Stimulated activated CD8-positive, alpha-beta memory T cell treated with anti-CD3 and anti-CD28 coated beads, Interleukin-4, amount 100 ng/mL, for 24 hours (primary cell): ENCODE data around the gene AGXT2.
"Not testable (repeated sequence)": the region's sequence is repeated elsewhere in the genome, so short reads cannot be mapped to it uniquely, and the experiment has no call there.

Experiments
- DNase-seq: peaks from one replicate; pipeline ENCODE4 v3.0.0-alpha.2; 2020; ENCODE audit warnings: low read depth

The AGXT2 gene

DNA sequence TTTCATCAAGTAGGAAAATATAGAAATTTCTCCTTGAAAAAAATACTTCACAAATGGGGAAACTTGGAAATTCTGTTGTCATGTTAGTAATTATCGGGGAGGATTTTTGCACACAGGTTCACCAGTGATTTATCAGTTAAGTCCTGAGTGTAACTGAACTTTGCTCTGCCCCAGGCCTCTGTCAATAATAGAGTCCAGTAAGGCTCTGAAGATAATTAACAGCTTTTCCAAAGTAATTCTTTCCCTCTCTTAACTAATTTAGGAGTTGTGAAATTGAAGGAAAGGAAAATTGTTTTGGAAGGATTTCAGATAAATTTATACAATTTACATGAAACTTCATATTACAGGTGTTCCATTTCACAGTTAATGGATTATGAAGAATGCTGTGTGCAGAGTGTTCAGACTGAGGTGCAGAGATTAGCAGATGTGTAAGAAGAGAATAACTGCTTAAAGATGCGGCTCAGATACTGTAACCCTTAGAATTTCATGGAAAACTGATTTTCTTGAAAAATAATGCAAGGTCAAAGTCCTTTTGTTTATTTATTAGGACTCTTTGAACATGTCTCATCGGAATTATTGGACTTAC is 2.9 kb upstream of the AGXT2 start:
- DNase-seq: no peak

DNA sequence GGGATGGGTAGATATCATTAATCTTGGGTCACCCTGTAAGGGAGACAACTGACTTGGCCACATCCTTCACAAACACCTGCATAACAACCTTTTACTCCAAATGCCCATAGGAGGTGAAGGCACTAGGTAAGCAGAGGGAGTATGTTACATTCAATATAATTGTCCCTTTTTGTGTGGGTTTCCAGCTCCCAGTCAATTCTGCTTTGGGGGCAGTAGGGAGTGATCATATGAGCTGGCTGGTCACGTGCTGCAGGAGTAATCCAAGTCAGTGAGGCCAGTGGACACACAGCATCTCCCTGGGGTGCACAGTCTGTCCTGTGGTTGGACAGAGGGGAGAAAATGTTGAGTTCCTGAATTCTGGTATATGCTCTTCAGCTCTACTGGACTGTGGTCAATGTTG is 1.2 kb upstream of the AGXT2 start:
- no peak for DNase-seq

DNA sequence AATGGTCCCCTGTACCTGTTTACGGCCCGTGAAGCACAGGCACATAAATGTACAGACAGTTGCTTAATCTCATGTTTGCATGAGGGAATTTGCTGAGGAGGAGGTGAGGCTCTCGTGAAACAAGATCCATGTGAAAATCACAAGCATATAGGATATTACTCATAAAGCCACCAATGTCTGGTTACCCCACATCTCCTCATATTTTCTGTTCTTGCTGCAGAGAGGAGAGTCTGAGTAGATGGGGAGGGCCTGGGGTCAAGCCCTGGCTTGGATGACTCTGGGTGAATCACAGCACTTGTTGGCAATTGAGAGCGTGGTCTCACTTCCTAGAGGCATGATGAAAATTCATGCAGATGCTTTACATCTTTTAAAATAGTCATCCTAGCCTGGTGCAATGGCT is 975 bp downstream of the AGXT2 start:
- DNase-seq: no peak

DNA sequence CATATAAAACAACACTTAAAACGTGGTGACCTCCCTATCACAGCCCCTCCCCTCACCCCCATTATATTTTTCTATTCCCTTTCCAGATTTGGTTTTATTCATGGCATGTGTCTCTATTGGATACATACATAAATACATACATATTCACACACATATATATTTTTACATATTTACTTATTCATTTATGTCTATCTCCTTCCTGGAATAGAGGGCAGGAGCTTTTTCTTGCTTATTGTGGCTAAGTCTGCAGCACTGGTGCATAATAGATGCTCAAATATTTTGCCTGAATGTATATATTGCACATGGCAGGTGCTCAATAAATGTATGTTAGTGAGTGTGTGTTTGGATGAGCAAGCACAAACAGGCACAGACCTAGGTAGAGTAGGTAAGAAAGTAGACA is 2.5 kb downstream of the AGXT2 start:
- DNase-seq: no peak

DNA sequence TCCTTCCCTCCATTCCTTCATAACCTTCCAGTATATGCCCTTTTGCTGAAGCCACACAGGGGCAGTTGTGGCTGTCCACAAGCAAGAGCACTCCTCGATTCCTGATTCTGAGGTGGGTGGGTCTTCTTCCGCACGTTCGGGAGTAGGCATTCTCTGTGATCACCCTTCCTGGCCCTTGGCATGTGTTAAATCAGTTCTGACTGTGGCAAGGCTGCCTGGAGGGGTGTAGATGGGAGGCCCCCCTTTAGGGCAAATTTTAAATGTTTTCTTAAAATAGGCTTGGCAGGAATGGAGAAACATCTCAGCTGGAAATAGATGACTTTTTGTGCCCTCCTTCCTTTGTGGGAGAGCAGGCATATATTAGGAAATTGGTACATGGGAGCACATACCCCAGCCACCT is 3.1 kb downstream of the AGXT2 start:
- no peak for DNase-seq

DNA sequence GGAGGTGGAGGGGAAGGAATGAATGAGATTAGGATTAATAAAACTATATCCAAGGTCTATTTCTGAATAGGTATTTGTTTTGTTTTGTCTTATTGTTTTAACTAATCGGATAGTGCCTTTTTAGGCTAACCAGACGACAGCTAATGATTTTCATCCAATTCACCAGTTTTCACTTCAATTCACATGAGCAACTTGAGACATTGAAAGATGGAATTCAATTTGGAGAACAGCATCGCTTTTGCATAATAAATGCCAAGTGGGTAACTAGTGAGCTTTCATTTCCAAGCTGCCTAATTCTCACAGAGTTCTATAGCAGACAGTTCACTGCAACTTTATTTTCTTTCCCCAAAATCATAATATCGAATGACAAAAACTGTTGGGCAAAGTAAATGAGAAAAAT is 5.0 kb downstream of the AGXT2 start:
- DNase-seq: no peak

DNA sequence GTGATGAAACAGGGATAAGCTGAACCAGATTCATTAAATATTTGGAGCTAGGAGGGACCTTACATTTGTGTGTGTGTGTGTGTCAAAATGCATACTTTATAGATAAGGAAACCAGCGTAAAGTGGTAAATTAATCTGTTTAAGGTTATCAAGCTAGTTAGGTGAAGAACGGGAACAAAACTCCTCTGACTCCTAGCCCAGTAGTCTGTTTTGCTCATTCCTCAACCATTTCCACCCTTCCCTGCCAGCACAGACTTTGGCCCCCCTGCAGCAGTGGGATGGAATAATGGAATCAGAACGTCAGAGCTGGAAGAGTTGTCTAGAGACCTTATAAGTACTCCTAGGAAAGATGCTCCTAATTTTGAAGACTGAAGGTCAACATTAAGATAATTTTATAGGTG is 6.5 kb downstream of the AGXT2 start:
- no peak for DNase-seq

DNA sequence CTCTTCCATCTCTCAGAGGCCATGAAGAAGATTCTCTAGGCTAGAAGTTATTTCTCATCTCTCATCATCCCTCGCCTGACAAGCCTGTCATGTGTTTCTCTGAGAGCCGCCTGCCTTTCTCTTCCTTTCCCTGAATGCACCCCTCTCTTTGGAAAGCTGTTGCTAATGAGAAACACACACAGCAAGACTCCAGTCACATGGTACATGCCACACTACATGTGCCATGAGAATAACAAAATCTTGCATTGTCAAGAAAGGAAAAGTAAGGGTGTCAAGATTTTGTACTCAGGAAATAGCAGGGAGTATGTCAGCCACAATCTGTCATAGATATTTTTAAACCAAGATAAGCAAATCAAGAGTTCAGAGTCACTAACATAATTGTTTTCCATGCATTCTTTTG is 8.9 kb downstream of the AGXT2 start:
- no peak for DNase-seq

GRCh38 chr5:35036536-35036935 is 11.2 kb downstream of the AGXT2 start:
- no peak for DNase-seq

- not testable (repeated sequence) for DNase-seq
Measured at GRCh38 chr5:35035929-35036328, 11.8 kb downstream of the AGXT2 start.

DNA sequence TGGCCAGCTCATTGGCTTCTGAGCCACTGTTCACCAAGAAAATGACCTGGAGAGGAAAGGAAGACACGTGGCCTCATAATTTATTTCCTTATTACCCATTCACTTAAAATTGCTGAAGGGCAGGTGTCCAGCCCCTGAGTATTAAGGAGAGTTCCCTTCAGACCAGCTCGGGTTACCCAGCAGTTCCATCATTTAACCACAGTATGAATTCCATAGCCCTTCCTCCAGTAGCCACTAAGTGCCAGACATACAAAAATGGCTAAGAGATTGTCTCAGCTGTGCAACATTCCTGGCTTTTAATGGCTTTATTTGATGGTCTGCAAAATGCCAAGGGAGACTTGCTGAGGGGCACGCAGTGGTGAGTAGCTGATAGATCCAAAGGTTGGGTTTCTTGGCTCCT is 12.5 kb downstream of the AGXT2 start:
- no peak for DNase-seq

DNA sequence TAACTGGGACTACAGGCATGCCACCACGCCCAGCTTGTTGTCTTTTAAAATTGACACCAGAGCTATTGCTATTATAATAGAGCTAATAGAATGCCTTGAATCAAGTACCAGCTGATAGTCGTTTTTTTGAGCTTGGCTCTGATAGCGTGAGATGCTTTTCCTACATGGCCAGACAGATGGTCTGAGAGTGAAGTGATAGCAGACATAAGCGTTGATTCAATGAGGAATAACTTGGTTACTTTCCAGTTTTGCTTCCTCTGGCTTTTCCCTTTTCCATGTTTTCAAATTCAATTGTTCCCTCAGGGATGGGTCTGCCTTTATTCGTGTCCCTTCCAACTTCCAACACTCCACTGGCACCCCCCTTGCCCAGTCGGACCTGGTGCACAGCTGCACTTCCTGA is 15.4 kb downstream of the AGXT2 start:
- no peak for DNase-seq

DNA sequence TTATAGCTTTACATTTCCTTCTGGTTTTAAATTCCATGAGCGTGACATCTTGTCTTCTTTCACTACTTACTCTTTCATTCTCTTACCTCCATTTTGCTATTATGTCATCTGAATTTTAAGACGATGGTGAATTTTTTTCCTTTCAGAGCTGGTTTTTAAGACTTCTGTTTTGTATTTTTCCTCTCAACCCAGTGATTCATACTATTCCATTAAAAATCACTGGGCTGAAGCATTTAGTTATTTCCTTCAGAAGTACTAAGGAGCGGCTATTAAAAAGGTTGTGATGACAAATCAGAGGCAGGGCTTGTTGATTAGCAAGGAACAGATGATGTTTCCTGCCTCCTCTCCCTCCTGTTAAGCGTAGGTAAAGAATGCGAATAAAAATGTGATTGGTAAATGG is 16.5 kb downstream of the AGXT2 start:
- no peak for DNase-seq

DNA sequence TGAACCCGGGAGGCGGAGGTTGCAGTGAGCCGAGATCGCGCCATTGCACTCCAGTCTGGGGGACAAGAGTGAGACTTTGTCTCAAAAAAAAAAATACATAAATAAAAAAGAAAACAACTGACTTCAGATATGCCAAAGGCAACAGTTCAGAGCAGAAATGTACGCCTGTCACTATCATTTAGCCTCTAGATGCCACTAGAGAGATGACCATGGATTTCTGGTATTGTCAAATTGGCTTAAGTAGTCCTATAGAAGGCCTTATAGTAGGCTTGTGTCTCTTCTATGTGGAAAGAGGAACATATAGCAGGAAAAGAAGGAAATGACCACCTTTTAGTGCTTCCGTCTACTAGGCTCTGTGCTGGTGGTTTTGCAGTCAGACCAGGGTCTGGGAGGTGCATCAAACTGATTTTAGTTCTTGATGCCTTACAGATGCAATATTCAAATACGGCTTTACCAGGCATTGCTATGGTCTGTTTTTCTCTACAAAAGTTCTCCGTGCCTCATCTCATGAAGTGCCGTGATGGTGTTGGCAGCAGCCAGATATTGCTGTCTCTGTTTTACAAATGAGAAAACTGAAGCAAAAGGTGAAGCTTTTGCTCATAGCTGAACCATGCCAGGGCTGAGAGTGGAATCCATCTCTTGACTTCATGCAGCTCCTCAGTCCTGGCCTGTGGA is 17.2 kb downstream of the AGXT2 start:
- no peak for DNase-seq

- no peak for DNase-seq
Measured at GRCh38 chr5:35029333-35029732, 18.4 kb downstream of the AGXT2 start.

DNA sequence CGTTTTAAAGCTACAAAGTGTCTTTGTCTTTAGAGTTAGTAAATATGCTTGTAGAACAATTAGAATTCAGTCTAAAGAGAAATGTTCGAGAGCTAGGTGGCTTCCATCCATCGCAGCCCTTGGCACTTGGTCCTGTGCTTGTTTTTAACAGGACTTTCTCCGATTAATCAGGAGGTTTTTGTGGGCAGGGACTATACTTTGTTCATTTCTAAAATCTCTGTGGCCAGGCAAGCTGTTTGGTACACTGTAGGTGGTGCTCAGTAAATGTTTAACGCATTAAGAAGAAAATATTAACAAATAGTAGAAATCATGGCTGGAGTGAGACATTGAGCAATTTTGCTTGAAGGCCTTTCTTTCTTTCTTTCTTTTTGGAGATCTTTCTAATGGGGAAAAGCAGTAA is 20.8 kb downstream of the AGXT2 start:
- no peak for DNase-seq

- no peak for DNase-seq
Measured at GRCh38 chr5:35026280-35026840, 21.4 kb downstream of the AGXT2 start.

DNA sequence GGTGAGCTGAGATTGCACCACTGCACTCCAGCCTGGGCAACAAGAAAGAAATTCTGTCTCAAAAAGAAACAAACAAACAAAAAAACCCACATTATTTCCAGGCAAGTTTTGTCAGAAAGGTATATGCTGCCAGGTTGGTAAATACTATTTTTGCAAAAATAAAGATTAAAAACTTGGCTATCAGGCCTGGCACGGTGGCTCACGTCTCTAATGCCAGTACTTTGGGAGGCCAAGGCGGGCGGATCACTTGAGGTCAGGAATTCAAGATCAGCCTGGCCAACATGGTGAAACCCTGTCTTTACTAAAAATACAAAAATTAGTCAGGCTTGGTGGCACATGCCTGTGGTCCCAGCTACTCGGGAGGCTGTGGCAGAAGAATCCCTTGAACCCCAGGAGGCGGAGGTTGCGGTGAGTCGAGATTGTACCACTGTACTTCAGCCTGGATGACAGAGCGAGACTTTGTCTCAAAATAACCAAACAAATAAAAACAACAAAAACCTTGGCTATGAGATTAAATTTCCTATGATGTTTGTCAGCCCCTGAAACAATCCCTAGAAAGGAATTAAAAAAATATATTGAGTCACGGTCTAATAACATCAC is 22.7 kb downstream of the AGXT2 start:
- DNase-seq: no peak

DNA sequence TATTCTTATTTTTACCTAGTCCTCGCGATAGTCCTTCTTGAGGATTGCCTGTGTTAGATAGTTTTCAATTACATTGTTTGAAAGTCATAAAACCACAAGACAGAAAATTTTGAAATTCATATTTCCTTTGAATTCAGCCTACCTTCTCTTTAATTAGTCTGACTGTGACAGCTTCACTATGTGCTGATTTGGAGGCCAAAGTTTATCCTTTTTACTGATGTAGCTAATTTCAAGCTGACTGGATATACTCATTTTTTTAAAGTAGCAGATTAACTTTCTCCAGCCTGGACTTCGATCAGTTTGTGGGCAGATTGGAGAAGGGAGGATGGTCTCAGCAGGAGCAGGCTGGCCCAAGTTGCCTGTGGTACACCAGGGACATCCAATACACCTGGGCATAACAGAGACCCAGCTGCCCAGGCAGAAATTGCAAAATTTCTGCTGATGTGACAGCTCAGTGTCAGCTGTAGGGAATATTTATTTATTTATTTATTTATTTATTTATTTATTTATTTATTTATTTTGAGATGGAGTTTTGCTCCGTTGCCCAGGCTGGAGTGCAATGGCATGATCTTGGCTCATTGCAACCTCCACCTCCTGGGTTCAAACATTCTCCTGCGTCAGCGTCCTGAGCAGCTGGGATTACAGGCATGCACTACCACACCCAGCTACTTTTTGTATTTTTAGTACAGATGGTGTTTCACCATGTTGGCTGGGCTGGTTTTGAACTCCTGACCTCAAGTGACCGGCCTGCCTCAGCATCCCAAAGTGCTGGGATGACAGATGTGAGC is 24.2 kb downstream of the AGXT2 start:
- DNase-seq: no peak

DNA sequence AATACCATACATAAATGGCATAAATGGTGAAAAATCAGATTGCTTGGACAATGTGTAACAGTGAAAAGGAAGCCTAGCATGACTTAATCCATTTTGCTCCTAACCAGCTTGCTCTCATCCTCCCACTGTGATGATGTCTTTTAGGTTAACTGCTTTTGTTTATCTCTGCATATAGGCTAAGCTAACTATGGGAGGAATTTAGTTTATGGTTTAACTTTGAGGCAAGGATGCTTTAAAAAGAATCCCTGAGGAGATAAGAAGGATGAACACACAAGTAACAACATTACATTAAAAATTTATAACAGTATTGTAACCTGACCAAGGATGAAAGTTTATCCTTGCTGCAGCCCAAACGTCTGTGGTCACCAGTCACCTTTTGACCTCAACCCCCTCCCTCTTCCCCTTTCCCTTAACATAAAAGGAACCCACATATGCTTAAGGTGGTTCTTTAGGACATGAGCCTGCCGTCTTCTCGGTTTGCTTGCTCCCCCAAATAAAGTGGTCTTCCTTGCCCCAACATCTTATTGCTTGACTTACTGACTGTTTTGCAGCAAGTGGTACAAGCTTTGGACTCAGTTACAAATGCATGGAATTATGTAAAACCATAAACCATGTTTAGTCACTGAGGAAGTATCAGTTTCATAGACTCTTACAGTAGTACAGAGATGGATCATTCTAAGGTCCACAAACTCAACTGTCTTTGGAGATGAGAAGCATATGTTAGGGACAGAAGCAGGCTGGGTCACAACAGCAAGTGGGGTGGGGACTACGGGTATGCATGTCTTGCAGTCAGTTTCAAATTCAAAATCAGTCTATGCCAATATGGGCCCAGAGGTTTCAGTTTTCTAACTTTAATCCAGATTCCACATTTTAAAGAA is 31.3 kb downstream of the AGXT2 start:
- DNase-seq: no peak

DNA sequence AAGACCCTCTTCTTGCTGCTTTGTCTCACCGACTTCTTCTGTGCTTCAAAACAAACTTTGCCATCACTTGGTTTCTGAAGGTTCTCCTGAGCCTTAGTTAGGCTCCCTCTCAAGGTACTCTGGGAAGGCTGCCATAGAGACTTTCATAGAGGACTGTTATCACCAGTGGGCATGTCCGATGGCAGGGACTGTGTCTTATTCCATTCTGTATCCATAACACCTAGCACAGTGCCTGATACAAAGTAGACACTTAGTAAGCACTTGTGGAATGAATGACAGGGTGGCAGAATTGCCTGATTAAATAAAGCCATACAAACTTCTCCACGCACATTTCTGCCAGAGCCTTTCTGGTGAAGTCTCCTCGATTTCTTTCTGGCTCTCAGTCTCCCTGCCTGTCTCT is 32.7 kb downstream of the AGXT2 start:
- DNase-seq: no peak

GRCh38 chr5:35012796-35013195 is 35.0 kb downstream of the AGXT2 start:
- no peak for DNase-seq
